Fibroblast of skin of left biceps (primary cell): ENCODE data around the gene SEMA3B.
"Not testable (repeated sequence)": the region's sequence is repeated elsewhere in the genome, so short reads cannot be mapped to it uniquely, and the experiment has no call there.

Experiments used
- DNase-seq, 2 experiments: peaks; one replicate each; pipeline ENCODE4 v3.0.0-alpha.2; 2013; ENCODE audit warnings: low read depth in 2 of 2

Gene SEMA3B

GRCh38 chr3:50294089-50294488, 25.1 kb downstream of the SEMA3B start:
- no peak for DNase-seq

GRCh38 chr3:50294492-50295403, 25.8 kb downstream of the SEMA3B start:
- no peak for DNase-seq

GRCh38 chr3:50295553-50296431, 26.8 kb downstream of the SEMA3B start:
- DNase-seq: no peak

GRCh38 chr3:50296721-50297383, 27.9 kb downstream of the SEMA3B start:
- DNase-seq: no peak

- no peak for DNase-seq
Observed at GRCh38 chr3:50297384-50297775, 28.4 kb downstream of the SEMA3B start.

- DNase-seq: no peak
Observed at GRCh38 chr3:50297896-50298725, 29.2 kb downstream of the SEMA3B start.

GRCh38 chr3:50298836-50299637, 30.1 kb downstream of the SEMA3B start, which contains the start of the genes HYAL3 and NAA80:
TSS of gene HYAL3 (minus strand) at chr3:50299405. CDS start at chr3:50295602, 3,803 bp downstream.
TSS of gene NAA80 (minus strand) at chr3:50299405. CDS start at chr3:50297463, 1,942 bp downstream.
- peak; percentile 98 for DNase-seq

- no peak for DNase-seq
Observed at GRCh38 chr3:50299638-50299928, 30.6 kb downstream of the SEMA3B start.

- DNase-seq: no peak
Observed at GRCh38 chr3:50299929-50300680, 31.2 kb downstream of the SEMA3B start.

GRCh38 chr3:50300681-50301254, 31.8 kb downstream of the SEMA3B start:
- no peak for DNase-seq

GRCh38 chr3:50302095-50303012, 33.4 kb downstream of the SEMA3B start:
- no peak for DNase-seq

GRCh38 chr3:50303013-50303815, 34.3 kb downstream of the SEMA3B start, which contains the start of gene HYAL1:
TSS of gene HYAL1 (minus strand) at chr3:50303574. CDS start at chr3:50302956, 618 bp downstream.
- DNase-seq: no peak

GRCh38 chr3:50304601-50305000, 35.7 kb downstream of the SEMA3B start:
- no peak for DNase-seq

- DNase-seq: not testable (repeated sequence)
Observed at GRCh38 chr3:50312041-50312440, 43.1 kb downstream of the SEMA3B start.

- DNase-seq: no peak
Observed at GRCh38 chr3:50314342-50314741, 45.4 kb downstream of the SEMA3B start.

GRCh38 chr3:50314816-50315215, 45.9 kb downstream of the SEMA3B start:
- no peak for DNase-seq

GRCh38 chr3:50316657-50317242, 47.8 kb downstream of the SEMA3B start:
- no peak for DNase-seq
